ENCODE data around the gene UBE2G2.

The UBE2G2 gene

GRCh38 chr21:44723177-44724131, 78.2 kb downstream of the UBE2G2 start:
- DNase-seq: no peak

GRCh38 chr21:44722731-44723130, 78.9 kb downstream of the UBE2G2 start:
- DNase-seq: no peak

- DNase-seq: no peak
These were observed 81.5 kb downstream of the UBE2G2 start for GRCh38 chr21:44720170-44720569.
